HEK293T (cell line): ENCODE data around the gene LRRTM4.

Source experiments
- ARNT ChIP-seq: fragments of 450-650 bp; IDR thresholded peaks from 2 replicates; pipeline ENCODE4 v1.6.1; 2017; ENCODE audit warnings: mild to moderate bottlenecking
- BHLHE40 ChIP-seq: fragments of 450-650 bp; IDR thresholded peaks from 2 replicates; pipeline ENCODE4 v1.6.1; 2016; ENCODE audit warnings: mild to moderate bottlenecking, moderate library complexity, borderline replicate concordance
- FOXK2 ChIP-seq: fragments of 450-650 bp; IDR thresholded peaks from 2 replicates; pipeline ENCODE4 v1.6.1; 2016; ENCODE audit warnings: mild to moderate bottlenecking

GRCh38 chr2:77028032-77028600 is 494.1 kb downstream of the LRRTM4 start:
- TF ChIP-seq ARNT (no peak), BHLHE40 (no peak), FOXK2 (no peak)
